WTC11 (cell line): ENCODE data around the gene SLC25A24. TPM values are rescaled to one million over a fixed set of nuclear protein-coding genes. Genes with fewer than 3 reads are reported as not detected.

Source experiments
- ATAC-seq: fragments of 200-7000 bp; cut with Tn5 transposase; 2 replicates; pipeline ENCODE4 v1.10.0; 2021; ENCODE audit warnings: mild to moderate bottlenecking, moderate library complexity
- CTCF ChIA-PET: fragments of 300-600 bp; sonication (Branson Sonifier 250); formaldehyde crosslinking; loops from one replicate; lab custom pipeline; 2021; ENCODE audit warnings: antibody characterized with exemption; lab: Charles Lee
- POLR2A ChIA-PET: fragments of 350-600 bp; sonication (Branson Sonifier 250); formaldehyde crosslinking; loops from one replicate; lab custom pipeline; 2021; ENCODE audit warnings: antibody characterized with exemption; lab: Charles Lee
- DNase-seq: peaks from one replicate; pipeline ENCODE4 v3.0.0; 2021; ENCODE audit warnings: low spot score
- H3K27ac Mint-ChIP-seq: 2 replicates; pipeline ENCODE4 v1.8.0; 2021; ENCODE audit warnings: mixed read lengths
- H3K27me3 Mint-ChIP-seq: 2 replicates; pipeline ENCODE4 v1.8.0; 2021; ENCODE audit warnings: low read depth, mild to moderate bottlenecking, moderate library complexity, mixed read lengths
- H3K36me3 Mint-ChIP-seq: 2 replicates; pipeline ENCODE4 v1.8.0; 2021; ENCODE audit warnings: mixed read lengths
- H3K4me1 Mint-ChIP-seq: 2 replicates; pipeline ENCODE4 v1.8.0; 2022; ENCODE audit warnings: mixed read lengths
- H3K4me3 Mint-ChIP-seq: 2 replicates; pipeline ENCODE4 v1.8.0; 2021; ENCODE audit warnings: mild to moderate bottlenecking, moderate library complexity, mixed read lengths
- H3K9me3 Mint-ChIP-seq: 2 replicates; pipeline ENCODE4 v1.8.0; 2021; ENCODE audit warnings: mixed read lengths
- ATF1 ChIP-seq: sonication (generic); formaldehyde crosslinking; IDR thresholded peaks from 2 replicates; pipeline ENCODE4 v1.8.1; 2023; ENCODE audit warnings: mild to moderate bottlenecking, moderate library complexity, missing genetic modification reagents
- ATF2 ChIP-seq: sonication (generic); formaldehyde crosslinking; IDR thresholded peaks from 2 replicates; pipeline ENCODE4 v1.8.1; 2022; ENCODE audit warnings: low read depth, missing genetic modification reagents, borderline replicate concordance
- CBFB ChIP-seq: sonication (generic); formaldehyde crosslinking; IDR thresholded peaks from 2 replicates; pipeline ENCODE4 v1.8.1; 2022; ENCODE audit warnings: mild to moderate bottlenecking, low read depth, missing genetic modification reagents
- E2F5 ChIP-seq: sonication (generic); formaldehyde crosslinking; IDR thresholded peaks from 2 replicates; pipeline ENCODE4 v1.8.1; 2022; ENCODE audit warnings: mild to moderate bottlenecking, moderate library complexity, missing genetic modification reagents
- EMX1 ChIP-seq: fragments of 250-450 bp; sonication (Bioruptor Pico); IDR thresholded peaks from 2 replicates; pipeline ENCODE4 v1.8.0; 2021; ENCODE audit warnings: mild to moderate bottlenecking
- MXD4 ChIP-seq: fragments of 250-450 bp; sonication (Bioruptor Pico); IDR thresholded peaks from 2 replicates; pipeline ENCODE4 v1.8.0; 2021; ENCODE audit warnings: mild to moderate bottlenecking, moderate library complexity, borderline replicate concordance
- NFE2L1 ChIP-seq: sonication (generic); formaldehyde crosslinking; IDR thresholded peaks from 2 replicates; pipeline ENCODE4 v1.8.1; 2023; ENCODE audit warnings: missing genetic modification reagents
- NFYB ChIP-seq: sonication (generic); formaldehyde crosslinking; conservative IDR thresholded peaks from 2 replicates; pipeline ENCODE4 v1.8.0; 2022; ENCODE audit warnings: low read depth, missing genetic modification reagents
- USF2 ChIP-seq: sonication (generic); formaldehyde crosslinking; IDR thresholded peaks from 2 replicates; pipeline ENCODE4 v1.8.1; 2023; ENCODE audit warnings: mild to moderate bottlenecking, missing genetic modification reagents, moderate library complexity
- ZNF121 ChIP-seq: sonication (generic); formaldehyde crosslinking; IDR thresholded peaks from 2 replicates; pipeline ENCODE4 v1.8.0; 2023; ENCODE audit warnings: missing genetic modification reagents
- ZNF281 ChIP-seq: sonication (generic); formaldehyde crosslinking; IDR thresholded peaks from 2 replicates; pipeline ENCODE4 v1.8.0; 2023; ENCODE audit warnings: mild to moderate bottlenecking, missing genetic modification reagents
- ZNF512 ChIP-seq: sonication (generic); formaldehyde crosslinking; IDR thresholded peaks from 2 replicates; pipeline ENCODE4 v1.8.1; 2022; ENCODE audit warnings: missing genetic modification reagents, borderline replicate concordance
- ZNF671 ChIP-seq: fragments of 250-450 bp; sonication (Bioruptor Pico); IDR thresholded peaks from 2 replicates; pipeline ENCODE4 v1.8.0; 2021; ENCODE audit warnings: mild to moderate bottlenecking
- ZSCAN18 ChIP-seq: fragments of 250-450 bp; sonication (Bioruptor Pico); IDR thresholded peaks from 2 replicates; pipeline ENCODE4 v2.1.2; 2022; ENCODE audit warnings: mild to moderate bottlenecking, moderate library complexity
- total RNA-seq: library from RNA; stranded (reverse); gene quantifications from 3 replicates; pipeline ENCODE4 v1.2.3, GENCODE V29; 2021
- TF ChIP-seq, protein P1 (sequence below): sonication (generic); formaldehyde crosslinking; IDR thresholded peaks from 2 replicates; pipeline ENCODE4 v1.8.0; 2022; ENCODE audit warnings: mild to moderate bottlenecking, missing genetic modification reagents
- TF ChIP-seq, protein P2 (sequence below): sonication (generic); formaldehyde crosslinking; IDR thresholded peaks from 2 replicates; pipeline ENCODE4 v1.8.1; 2023; ENCODE audit warnings: mild to moderate bottlenecking, missing genetic modification reagents, moderate library complexity

The SLC25A24 gene
- total RNA-seq, 1 experiment from 2014 or later: 39.1 TPM

DNA sequence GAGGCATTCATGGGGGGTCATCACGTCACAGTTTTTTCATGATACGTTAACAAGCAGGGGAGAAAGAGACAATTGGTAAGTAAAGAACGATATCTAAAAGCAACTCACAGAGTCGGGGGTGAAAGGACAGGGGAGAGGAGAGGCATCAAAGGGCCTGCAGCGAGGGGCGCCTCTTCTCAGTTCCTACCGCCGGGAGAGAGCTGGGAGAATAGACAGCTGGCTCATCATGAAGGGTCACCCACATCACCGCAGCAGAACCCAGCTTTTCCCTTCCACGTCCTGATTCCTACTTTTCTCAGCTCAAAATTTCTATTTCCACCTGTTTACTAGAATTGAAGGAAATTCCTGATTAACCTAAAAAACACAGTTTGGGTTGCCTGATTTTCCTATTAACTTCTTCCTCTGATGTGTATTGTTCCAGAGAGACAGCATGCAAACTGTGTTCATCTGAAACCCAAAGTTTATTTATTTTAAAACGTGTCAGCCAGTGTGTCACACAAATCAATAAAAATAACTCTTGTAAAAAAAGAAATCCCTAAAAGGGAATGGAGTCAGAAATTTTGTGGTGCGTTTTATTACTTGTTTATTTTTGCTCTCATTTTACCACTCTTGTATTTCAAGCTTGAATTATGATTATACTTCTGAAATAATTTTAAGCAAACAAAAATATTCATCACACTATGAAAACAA lies 75.4 kb downstream of the SLC25A24 start (continued):
- no peak for TF ChIP-seq NFE2L1
- TF ChIP-seq EMX1: no peak

GRCh38 chr1:108124023-108124422 lies 76.1 kb downstream of the SLC25A24 start:
- Mint-ChIP-seq H3K27ac (no peak overlapping the region), H3K4me3 (no peak overlapping the region), H3K27me3 (no peaks in the 10 kb centered on the region)
- ATAC-seq (no peak), DNase-seq (no peak)
- TF ChIP-seq NFYB (CRISPR knock-in tag) (no peak), ATF1 (CRISPR knock-in tag) (no peak), ZNF121 (CRISPR knock-in tag) (peak; percentile 86; the same call in 1 of the 2 replicates), ZNF671 (no peak)
- TF ChIP-seq, all 79 proteins: peak for 1
- POLR2A ChIA-PET: no interaction called here
- Mint-ChIP-seq H3K36me3 (no peaks in the 10 kb centered on the region), H3K4me1 (peaks cover 22% of the 10 kb centered on the region), H3K9me3 (no peaks in the 10 kb centered on the region)
- CTCF ChIA-PET: interaction anchor here (1.9 to 5.8 kb wide), 5 partner anchors 158 to 343 kb away, joined by 4 to 185 read pairs (median 13); partner anchors contain the start of gene VAV3

DNA sequence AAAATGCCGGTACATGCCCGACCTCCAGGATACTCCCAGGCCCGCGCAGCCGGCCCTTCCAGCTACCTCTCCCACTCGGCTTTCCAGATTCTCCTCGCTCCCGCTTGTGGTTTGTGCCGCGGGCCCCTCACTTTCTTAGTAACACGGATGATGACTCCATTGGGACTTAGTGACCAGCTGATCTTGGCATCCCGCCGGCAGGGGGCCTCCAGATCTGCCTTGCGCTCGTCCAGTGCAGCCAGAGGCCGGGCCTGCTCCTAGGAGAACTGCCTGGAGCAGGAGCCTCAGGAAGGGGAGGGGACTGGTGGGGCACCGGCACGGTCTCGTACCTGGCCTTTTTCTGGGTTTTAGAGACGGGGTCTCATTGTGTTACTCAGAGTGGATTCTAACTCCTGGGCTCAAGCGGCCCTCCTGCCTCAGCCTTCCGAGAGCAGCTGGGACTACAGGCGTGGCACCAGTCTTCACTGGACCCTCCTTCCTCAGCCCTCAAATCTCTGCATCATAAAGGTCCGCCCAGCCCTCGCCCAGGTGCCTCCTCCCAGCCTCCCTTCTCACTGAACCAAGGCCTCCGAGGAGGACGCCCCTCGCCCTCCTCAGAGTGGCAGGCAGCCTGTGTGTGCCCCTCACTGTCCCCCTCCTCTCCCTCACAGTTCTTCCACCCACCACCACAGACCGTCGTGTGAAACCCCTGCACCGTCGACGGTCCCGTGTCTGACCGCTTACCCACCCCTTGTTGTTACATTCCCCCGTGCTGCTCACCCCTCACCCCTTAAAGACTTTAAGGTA lies 78.6 kb downstream of the SLC25A24 start:
- H3K9me3 Mint-ChIP-seq: no peaks in the 10 kb centered on the region
- H3K27ac Mint-ChIP-seq: no peak overlapping the region
- ATAC-seq (peak; percentile 63), DNase-seq (peak; percentile 66)
- CTCF ChIA-PET: interaction anchor here (0.6 to 4.8 kb wide), 2 partner anchors 228 to 339 kb away, joined by 3 to 35 read pairs; no protein-coding TSS in a partner anchor
- H3K27me3 Mint-ChIP-seq: no peaks in the 10 kb centered on the region
- peaks cover 22% of the 10 kb centered on the region for H3K4me1 Mint-ChIP-seq
- H3K36me3 Mint-ChIP-seq: no peaks in the 10 kb centered on the region
- POLR2A ChIA-PET: no interaction called here
- no peak overlapping the region for H3K4me3 Mint-ChIP-seq
- TF ChIP-seq ZNF512 (CRISPR knock-in tag) (no peak), ZSCAN18 (CRISPR knock-in tag) (no peak), ATF2 (CRISPR knock-in tag) (no peak), USF2 (CRISPR knock-in tag) (no peak), ZNF281 (CRISPR knock-in tag) (no peak), E2F5 (no peak), MXD4 (CRISPR knock-in tag) (no peak), CBFB (CRISPR knock-in tag) (no peak)
- TF ChIP-seq, protein P1, sequence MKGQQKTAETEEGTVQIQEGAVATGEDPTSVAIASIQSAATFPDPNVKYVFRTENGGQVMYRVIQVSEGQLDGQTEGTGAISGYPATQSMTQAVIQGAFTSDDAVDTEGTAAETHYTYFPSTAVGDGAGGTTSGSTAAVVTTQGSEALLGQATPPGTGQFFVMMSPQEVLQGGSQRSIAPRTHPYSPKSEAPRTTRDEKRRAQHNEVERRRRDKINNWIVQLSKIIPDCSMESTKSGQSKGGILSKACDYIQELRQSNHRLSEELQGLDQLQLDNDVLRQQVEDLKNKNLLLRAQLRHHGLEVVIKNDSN (CRISPR knock-in tag): no peak
- TF ChIP-seq, protein P2, sequence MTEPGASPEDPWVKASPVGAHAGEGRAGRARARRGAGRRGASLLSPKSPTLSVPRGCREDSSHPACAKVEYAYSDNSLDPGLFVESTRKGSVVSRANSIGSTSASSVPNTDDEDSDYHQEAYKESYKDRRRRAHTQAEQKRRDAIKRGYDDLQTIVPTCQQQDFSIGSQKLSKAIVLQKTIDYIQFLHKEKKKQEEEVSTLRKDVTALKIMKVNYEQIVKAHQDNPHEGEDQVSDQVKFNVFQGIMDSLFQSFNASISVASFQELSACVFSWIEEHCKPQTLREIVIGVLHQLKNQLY (CRISPR knock-in tag): no peak
